ENCODE results near the gene STAMBP. TPM values are rescaled to one million over a fixed set of nuclear protein-coding genes. Genes with fewer than 3 reads are reported as not detected.
A peak's percentile ranks its signal among the peaks of the same experiment; 100 is the strongest.

The STAMBP gene
- total RNA-seq, 2 experiments from 2014 or later: 38.9 to 42.1 TPM

- H3K27ac Mint-ChIP-seq: no peak overlapping the region
- no peak for DNase-seq
- POLR2A ChIA-PET: no interaction called here
- no peaks in the 10 kb centered on the region for H3K27me3 Mint-ChIP-seq
- no peak overlapping the region for H3K4me3 Mint-ChIP-seq
- no peak for ATAC-seq (ENCODE audit: low read depth)
- H3K36me3 Mint-ChIP-seq: peaks cover 20% of the 10 kb centered on the region
- H3K4me1 Mint-ChIP-seq: peaks cover 11% of the 10 kb centered on the region
- H3K9me3 Mint-ChIP-seq: no peaks in the 10 kb centered on the region
Observed at GRCh38 chr2:73841912-73842738, 13.4 kb downstream of the STAMBP start.

- Mint-ChIP-seq H3K9me3 (no peaks in the 10 kb centered on the region), H3K4me1 (peaks cover 11% of the 10 kb centered on the region), H3K27me3 (no peaks in the 10 kb centered on the region), H3K27ac (no peak overlapping the region), H3K4me3 (no peak overlapping the region), H3K36me3 (peaks cover 23% of the 10 kb centered on the region)
- POLR2A ChIA-PET: no interaction called here
- DNase-seq (no peak), ATAC-seq (ENCODE audit: low read depth) (no peak)
Observed at GRCh38 chr2:73842739-73843019, 13.9 kb downstream of the STAMBP start.

- POLR2A ChIA-PET: no interaction called here
- Mint-ChIP-seq H3K36me3 (peaks cover 25% of the 10 kb centered on the region), H3K27me3 (no peaks in the 10 kb centered on the region), H3K9me3 (no peaks in the 10 kb centered on the region), H3K27ac (peak overlapping the region; percentile 8), H3K4me3 (no peak overlapping the region), H3K4me1 (peaks cover 8% of the 10 kb centered on the region)
- DNase-seq (no peak), ATAC-seq (ENCODE audit: low read depth) (no peak)
Observed at GRCh38 chr2:73844087-73844486, 15.3 kb downstream of the STAMBP start.

- no peak for DNase-seq
- POLR2A ChIA-PET: no interaction called here
- Mint-ChIP-seq H3K4me3 (no peak overlapping the region), H3K36me3 (peaks cover 29% of the 10 kb centered on the region), H3K9me3 (no peaks in the 10 kb centered on the region), H3K4me1 (peaks cover 4% of the 10 kb centered on the region), H3K27me3 (no peaks in the 10 kb centered on the region), H3K27ac (no peak overlapping the region)
- ATAC-seq (ENCODE audit: low read depth): no peak
Observed at GRCh38 chr2:73850009-73850408, 21.2 kb downstream of the STAMBP start.

GRCh38 chr2:73851274-73851673, 22.5 kb downstream of the STAMBP start:
- H3K27ac Mint-ChIP-seq: no peak overlapping the region
- ATAC-seq (ENCODE audit: low read depth) (no peak), DNase-seq (no peak)
- H3K27me3 Mint-ChIP-seq: no peaks in the 10 kb centered on the region
- peaks cover 6% of the 10 kb centered on the region for H3K4me1 Mint-ChIP-seq
- no peaks in the 10 kb centered on the region for H3K9me3 Mint-ChIP-seq
- H3K36me3 Mint-ChIP-seq: peaks cover 30% of the 10 kb centered on the region
- H3K4me3 Mint-ChIP-seq: no peak overlapping the region
- POLR2A ChIA-PET: no interaction called here

- H3K4me1 Mint-ChIP-seq: peaks cover 8% of the 10 kb centered on the region
Observed at GRCh38 chr2:73852020-73852419, 23.3 kb downstream of the STAMBP start.

GRCh38 chr2:73855526-73855925, 26.8 kb downstream of the STAMBP start:
- no peak for ATAC-seq (ENCODE audit: low read depth)
- no peak overlapping the region for H3K4me3 Mint-ChIP-seq
- POLR2A ChIA-PET: interaction anchor here (0.6 kb wide), 1 partner anchor 831 kb away, joined by 3 read pairs; no protein-coding TSS in a partner anchor
- peaks cover 13% of the 10 kb centered on the region for H3K4me1 Mint-ChIP-seq
- no peaks in the 10 kb centered on the region for H3K27me3 Mint-ChIP-seq
- no peak for DNase-seq
- peaks cover 40% of the 10 kb centered on the region for H3K36me3 Mint-ChIP-seq
- no peaks in the 10 kb centered on the region for H3K9me3 Mint-ChIP-seq
- H3K27ac Mint-ChIP-seq: no peak overlapping the region

More at GRCh38 chr2:73852020-73852419, 23.3 kb downstream of the STAMBP start:
- no peak for DNase-seq
- no peak overlapping the region for H3K27ac Mint-ChIP-seq
- no peaks in the 10 kb centered on the region for H3K9me3 Mint-ChIP-seq
- H3K4me3 Mint-ChIP-seq: no peak overlapping the region
- no peaks in the 10 kb centered on the region for H3K27me3 Mint-ChIP-seq
- POLR2A ChIA-PET: no interaction called here
- no peak for ATAC-seq (ENCODE audit: low read depth)
- H3K36me3 Mint-ChIP-seq: peaks cover 35% of the 10 kb centered on the region

GRCh38 chr2:73856214-73856613, 27.5 kb downstream of the STAMBP start:
- H3K36me3 Mint-ChIP-seq: peaks cover 41% of the 10 kb centered on the region
- DNase-seq (no peak), ATAC-seq (ENCODE audit: low read depth) (no peak)
- no peak overlapping the region for H3K4me3 Mint-ChIP-seq
- POLR2A ChIA-PET: no interaction called here
- no peaks in the 10 kb centered on the region for H3K9me3 Mint-ChIP-seq
- no peak overlapping the region for H3K27ac Mint-ChIP-seq
- H3K4me1 Mint-ChIP-seq: peaks cover 12% of the 10 kb centered on the region
- H3K27me3 Mint-ChIP-seq: no peaks in the 10 kb centered on the region

GRCh38 chr2:73859721-73860586, 31.2 kb downstream of the STAMBP start:
- H3K4me3 Mint-ChIP-seq: no peak overlapping the region
- peaks cover 9% of the 10 kb centered on the region for H3K4me1 Mint-ChIP-seq
- H3K36me3 Mint-ChIP-seq: peaks cover 59% of the 10 kb centered on the region
- H3K27ac Mint-ChIP-seq: no peak overlapping the region
- H3K27me3 Mint-ChIP-seq: no peaks in the 10 kb centered on the region
- DNase-seq: no peak
- ATAC-seq (ENCODE audit: low read depth): no peak
- no peaks in the 10 kb centered on the region for H3K9me3 Mint-ChIP-seq
- POLR2A ChIA-PET: no interaction called here

GRCh38 chr2:73862987-73863386, 34.2 kb downstream of the STAMBP start:
- H3K9me3 Mint-ChIP-seq: no peaks in the 10 kb centered on the region
- H3K4me1 Mint-ChIP-seq: peaks cover 6% of the 10 kb centered on the region
- H3K27me3 Mint-ChIP-seq: no peaks in the 10 kb centered on the region
- peaks cover 39% of the 10 kb centered on the region for H3K36me3 Mint-ChIP-seq
- H3K27ac Mint-ChIP-seq: no peak overlapping the region
- ATAC-seq (ENCODE audit: low read depth) (no peak), DNase-seq (no peak)
- H3K4me3 Mint-ChIP-seq: no peak overlapping the region
- POLR2A ChIA-PET: no interaction called here

GRCh38 chr2:73868204-73868978, 39.6 kb downstream of the STAMBP start:
- no peak overlapping the region for H3K4me3 Mint-ChIP-seq
- peaks cover 21% of the 10 kb centered on the region for H3K36me3 Mint-ChIP-seq
- no peak for ATAC-seq (ENCODE audit: low read depth)
- no peaks in the 10 kb centered on the region for H3K9me3 Mint-ChIP-seq
- H3K4me1 Mint-ChIP-seq: no peaks in the 10 kb centered on the region
- POLR2A ChIA-PET: no interaction called here
- H3K27me3 Mint-ChIP-seq: no peaks in the 10 kb centered on the region
- DNase-seq: no peak
- no peak overlapping the region for H3K27ac Mint-ChIP-seq

GRCh38 chr2:73870084-73870483, 41.3 kb downstream of the STAMBP start:
- POLR2A ChIA-PET: no interaction called here
- Mint-ChIP-seq H3K4me3 (no peak overlapping the region), H3K27ac (no peak overlapping the region), H3K27me3 (no peaks in the 10 kb centered on the region), H3K9me3 (no peaks in the 10 kb centered on the region), H3K36me3 (peaks cover 10% of the 10 kb centered on the region), H3K4me1 (no peaks in the 10 kb centered on the region)
- ATAC-seq (ENCODE audit: low read depth) (no peak), DNase-seq (no peak)

GRCh38 chr2:73877071-73877802, 48.5 kb downstream of the STAMBP start:
- POLR2A ChIA-PET: no interaction called here
- Mint-ChIP-seq H3K4me3 (no peak overlapping the region), H3K27me3 (peaks cover 5% of the 10 kb centered on the region), H3K4me1 (peaks cover 5% of the 10 kb centered on the region), H3K36me3 (peaks cover 2% of the 10 kb centered on the region), H3K9me3 (no peaks in the 10 kb centered on the region), H3K27ac (no peak overlapping the region)
- ATAC-seq (ENCODE audit: low read depth) (no peak), DNase-seq (no peak)
